ENCODE measurements around the gene GINS2.
A peak's percentile ranks its signal among the peaks of the same experiment; 100 is the strongest.

Gene GINS2

DNA sequence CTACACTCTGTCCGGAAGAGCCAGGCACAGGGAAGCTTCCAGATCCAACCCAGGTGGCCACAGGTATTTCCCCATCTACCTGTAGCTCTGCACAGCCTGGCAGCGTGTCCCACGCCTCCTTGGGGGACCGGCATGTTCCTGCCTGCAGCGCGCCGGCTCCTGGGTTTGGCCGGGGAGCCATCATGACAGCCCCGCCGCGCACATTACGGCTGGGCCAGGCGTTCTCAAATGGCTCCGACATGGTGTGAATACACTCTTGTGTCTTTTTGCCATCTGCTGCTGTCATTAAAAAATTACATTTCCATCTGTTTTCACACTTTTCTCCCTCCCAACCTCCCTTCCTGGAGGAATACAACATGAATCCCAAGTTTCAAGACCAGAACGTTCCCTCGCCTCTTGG, 8.0 kb upstream of the GINS2 start:
- in situ Hi-C loops (cut with MboI; ENCODE audit: low pct_unique_long_range_greater_than_20kb, low sequenced_read_pairs) = no loop called here
- no peak for DNase-seq

DNA sequence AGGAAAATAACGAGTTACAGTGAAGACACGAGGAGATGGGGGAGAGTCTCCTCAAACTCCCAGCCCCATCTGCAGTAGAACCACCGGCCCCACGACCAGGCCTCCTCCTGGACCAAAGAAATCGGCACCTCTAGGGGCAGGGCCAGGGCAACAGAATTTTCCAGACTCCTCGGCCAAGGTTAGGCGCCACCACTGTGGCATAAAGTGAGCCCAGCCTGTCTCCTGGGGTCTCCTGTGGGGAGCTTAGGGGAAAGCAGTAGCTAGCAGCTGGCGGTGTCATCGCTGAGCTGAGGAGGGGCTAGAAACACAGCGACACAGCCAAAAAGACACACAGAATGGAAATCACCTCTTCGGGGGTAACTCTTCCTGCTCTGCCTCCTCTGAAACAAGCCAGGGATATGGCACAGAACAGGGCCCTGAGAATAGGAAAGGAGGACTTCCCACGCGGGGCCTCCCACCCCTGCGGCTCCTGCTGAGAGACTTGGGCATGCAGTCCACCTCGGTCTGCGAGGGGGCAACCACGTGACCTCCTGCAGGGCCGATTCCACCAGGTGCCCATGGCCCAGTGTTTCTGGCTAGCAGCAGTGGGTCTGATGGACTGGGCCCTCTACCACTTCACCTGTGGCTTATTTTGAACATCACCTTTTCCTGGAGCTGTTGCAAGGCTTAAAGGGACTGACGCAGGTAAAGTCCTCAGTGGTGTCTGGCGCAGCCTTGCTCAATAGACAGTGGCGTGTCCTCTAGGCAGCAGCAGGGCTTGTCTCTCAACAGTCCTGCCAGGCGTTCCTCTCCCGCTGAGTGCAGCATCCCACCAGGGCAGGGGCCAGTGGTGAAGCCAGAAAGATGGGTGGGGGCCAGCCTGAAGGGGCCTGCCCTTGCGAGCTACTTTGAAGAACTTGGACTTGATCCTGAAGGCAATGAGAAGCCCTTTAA, 6.7 kb upstream of the GINS2 start:
- in situ Hi-C loops (cut with MboI; ENCODE audit: low pct_unique_long_range_greater_than_20kb, low sequenced_read_pairs) = no loop called here
- no peak for DNase-seq

DNA sequence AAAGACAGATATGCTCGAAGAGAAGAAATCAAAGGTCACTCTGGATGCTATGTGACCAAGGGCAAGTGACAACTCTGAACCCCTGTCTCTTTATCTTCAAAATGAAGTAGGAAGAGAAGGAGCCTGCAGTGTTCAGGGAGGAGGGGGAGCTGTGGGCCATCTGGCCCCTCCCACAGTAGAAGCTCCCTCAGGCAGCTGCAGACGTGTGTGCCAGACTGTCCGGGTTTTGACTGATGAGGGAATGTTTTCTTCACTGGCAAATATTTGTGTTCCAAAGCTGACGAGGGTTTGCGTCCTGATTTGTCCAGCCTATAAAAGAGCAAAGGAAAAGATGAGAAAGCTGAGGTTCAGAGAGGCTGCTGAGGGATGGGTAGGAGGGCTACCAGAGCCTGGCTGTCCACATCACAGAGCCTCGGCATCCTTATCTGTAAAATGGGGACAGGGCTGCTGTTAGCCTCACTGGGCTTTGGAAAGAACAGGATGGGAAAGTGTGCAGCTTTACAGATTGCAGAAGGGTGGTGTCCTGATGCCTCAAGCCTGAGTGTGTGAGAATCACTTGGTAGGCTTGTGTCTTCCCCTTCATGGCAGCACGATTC, 1.8 kb upstream of the GINS2 start:
- in situ Hi-C loops (cut with MboI; ENCODE audit: low pct_unique_long_range_greater_than_20kb, low sequenced_read_pairs) = no loop called here
- no peak for DNase-seq

DNA sequence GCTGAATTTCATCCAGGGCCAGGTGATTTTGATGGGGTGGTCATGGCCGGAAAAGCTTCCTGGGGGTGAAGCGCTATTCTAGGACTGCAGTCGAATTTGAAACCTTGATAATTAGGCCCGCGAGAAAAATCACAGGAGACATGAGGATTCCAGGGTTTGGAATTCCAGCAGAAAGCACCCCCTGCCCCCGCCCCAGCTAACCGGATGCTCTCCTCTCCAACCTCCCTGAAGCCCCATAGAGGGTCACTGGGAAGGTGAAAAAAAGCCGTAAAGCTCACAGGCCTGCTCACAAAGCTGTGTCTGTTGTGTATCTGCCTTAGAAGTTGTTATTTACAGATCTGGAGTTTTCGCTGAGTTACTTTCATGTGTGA, 1.2 kb upstream of the GINS2 start:
- no peak for DNase-seq
- in situ Hi-C loops (cut with MboI; ENCODE audit: low pct_unique_long_range_greater_than_20kb, low sequenced_read_pairs) = no loop called here

DNA sequence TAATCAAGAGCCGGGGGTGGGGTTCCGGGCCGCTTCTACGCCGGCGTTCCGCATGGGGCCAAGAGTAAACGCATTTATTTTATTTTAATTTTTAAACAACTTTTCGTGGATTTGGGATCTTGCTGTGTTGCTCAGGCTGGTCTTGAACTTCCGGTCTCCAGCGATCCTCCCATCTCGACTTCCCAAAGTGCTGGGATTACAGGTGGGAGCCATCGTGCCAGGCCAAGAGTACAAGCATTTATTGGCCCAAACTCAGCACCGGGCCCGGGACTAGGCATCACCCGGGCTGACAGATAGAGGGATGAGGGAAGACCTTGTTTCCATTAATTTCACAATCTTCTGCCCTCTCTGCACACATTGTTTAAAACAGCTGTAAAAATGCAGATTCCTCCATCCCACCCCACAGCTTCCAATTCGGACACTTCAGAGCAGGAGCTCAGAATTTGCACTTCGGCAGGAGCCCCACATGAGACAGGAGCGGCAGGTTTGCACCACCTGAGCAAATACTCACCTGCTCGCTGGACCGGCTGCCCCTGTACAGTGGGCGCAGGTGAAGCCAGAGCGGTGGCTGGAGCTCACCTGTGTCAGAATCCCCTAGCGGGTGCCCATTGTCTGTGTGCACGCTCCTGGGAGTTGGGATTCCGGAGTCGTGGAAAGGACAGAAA, 663 bp upstream of the GINS2 start:
- DNase-seq = no peak
- in situ Hi-C loops (cut with MboI; ENCODE audit: low pct_unique_long_range_greater_than_20kb, low sequenced_read_pairs) = no loop called here

DNA sequence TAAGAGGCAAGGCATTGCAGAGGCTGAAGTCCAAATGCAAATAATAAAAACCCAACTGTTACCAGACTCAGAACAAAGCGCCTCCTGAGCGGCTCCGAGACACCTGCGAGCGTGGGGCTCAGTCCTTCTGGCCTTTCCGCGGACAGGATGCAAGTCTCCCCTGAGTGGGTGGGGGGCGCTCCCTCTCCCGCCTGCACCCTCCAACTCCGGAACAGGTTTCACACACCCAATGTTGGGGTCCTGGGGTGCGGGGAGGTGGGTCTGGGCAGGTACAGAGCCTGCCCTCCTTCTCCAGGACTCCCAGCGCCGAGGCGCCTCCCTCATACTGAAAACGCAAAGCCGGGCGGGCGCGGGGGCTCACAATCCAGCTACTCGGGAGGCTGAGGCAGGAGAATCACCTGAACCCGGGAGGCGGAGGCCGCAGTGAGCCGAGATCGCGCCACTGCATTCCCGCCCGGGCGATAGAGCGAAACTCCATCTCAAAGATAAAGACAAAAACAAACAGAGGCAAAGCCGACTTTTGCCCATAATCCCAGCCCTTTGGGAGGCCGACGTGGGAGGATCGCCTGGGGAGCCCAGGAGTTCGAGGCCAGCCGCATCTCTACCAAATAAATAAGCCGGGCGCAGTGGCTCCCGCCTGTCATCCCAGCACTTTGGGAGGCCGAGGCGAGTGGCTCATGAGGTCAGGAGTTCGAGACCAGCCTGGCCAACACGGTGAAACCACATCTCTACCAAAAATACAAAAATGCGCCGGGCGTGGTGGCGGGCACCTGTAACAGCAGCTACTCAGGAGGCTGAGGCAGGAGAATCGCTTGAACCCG, 893 bp downstream of the GINS2 start:
- no peak for DNase-seq
- in situ Hi-C loops (cut with MboI; ENCODE audit: low pct_unique_long_range_greater_than_20kb, low sequenced_read_pairs) = no loop called here

DNA sequence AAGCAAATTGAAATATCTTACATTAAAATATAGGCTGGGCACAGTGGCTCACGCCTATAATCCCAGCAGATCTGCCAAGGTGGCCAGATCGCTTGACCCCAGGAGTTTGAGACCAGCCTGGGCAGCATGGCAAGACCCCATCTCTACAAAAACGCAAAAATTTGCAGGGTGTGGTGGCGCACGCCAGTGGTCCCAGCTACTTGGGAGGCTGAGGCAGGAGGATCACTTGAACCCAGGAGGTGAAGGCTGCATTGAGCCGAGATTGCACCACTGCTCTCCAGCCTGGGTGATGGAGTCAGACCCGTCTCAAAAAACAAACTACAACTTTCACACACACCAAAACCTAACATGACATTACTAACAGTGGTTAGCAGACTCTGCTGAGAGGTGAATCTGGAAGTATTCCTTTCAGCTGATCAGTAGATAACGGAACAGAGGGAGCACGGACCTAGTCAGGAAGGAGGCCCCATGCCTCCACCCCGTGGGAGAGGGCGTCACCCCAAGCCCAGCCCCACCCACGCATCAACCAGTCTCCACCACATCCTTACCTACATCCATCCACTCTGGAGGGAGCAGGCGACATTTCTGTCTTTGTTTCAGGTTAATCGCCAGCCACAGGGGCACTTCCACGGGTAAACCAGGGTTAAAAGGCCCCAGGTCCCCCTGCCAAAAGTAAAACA, 1.7 kb downstream of the GINS2 start:
- in situ Hi-C loops (cut with MboI; ENCODE audit: low pct_unique_long_range_greater_than_20kb, low sequenced_read_pairs) = no loop called here

DNA sequence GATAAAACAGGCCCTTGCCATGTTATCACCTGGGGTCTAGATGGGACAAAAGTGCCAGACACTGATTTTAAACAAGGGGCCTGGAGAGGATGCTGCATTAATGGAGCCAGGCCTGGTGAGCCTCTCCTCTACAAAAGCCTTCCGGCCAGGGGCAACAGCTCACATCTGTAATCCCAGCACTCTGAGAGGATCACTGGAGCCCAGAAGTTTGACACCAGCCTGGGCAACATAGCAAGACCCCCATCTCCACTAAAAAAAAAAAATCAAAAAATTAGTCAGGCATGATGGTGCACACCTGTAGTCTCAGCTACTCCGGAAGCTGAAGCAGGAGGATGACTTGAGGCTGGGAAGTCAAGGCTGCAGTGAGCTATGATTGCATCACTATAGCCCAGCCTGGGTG, 3.5 kb downstream of the GINS2 start:
- in situ Hi-C loops (cut with MboI; ENCODE audit: low pct_unique_long_range_greater_than_20kb, low sequenced_read_pairs) = no loop called here
- DNase-seq = no peak

More for the DNA sequence above, 1.7 kb downstream of the GINS2 start:
- DNase-seq = peak; percentile 48

DNA sequence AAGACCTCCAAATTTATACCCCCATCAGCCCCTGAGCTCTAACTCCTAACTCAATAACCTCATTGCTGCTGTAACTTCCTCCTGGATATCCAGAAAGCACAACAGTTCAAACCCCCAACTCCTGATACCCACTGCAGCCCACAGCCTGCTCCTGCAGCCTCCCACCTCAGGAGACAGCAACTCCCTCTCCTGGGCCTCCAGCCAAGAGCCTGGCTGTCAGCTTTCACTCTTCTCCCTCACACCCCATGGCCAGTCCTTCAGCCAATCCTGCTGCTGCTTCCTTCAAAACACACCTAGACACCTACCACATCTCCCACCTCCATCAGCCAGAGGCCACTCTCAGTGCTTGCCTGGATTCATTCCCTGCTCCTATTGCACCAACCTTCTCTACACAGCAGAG, 5.4 kb downstream of the GINS2 start:
- no peak for DNase-seq
- in situ Hi-C loops (cut with MboI; ENCODE audit: low pct_unique_long_range_greater_than_20kb, low sequenced_read_pairs) = no loop called here

DNA sequence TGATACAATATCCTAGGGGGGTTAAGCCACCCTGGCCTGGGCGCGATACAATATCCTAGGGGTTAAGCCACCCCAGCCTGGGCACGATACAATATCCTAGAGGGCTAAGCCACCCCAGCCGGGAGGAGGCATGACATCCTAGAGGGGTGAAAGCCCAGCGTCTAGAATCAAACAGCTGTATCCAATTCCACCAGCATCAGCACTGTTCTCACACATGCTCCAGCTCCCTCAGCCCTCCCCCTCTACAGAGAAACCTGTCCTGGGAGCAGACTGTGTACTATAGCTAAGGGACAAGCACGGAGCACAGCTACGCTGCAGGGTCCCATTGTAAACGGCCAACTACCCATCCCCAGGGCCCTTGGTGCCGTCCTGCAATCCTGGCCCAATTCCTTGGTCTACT, 6.2 kb downstream of the GINS2 start:
- no peak for DNase-seq
- in situ Hi-C loops (cut with MboI; ENCODE audit: low pct_unique_long_range_greater_than_20kb, low sequenced_read_pairs) = no loop called here

DNA sequence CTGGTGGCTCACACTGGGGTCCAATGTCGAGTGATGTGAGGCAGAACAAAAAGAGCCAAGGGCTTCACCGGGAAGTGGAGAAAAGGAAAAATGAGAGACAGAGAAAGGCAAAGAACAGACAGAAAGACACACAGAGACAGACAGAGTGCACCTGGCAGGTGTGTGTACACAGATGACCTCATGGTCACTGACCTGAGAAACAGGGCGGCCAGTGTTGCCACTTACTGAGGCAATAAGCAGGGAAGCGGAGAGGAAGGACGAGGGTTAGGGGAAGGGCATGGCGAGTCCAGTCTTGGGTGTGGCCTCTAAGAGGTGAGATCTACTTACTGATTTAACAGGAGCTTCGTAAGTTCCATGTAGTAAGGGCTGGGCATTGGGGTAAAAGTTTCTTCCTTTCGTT, 7.5 kb downstream of the GINS2 start:
- no peak for DNase-seq
- in situ Hi-C loops (cut with MboI; ENCODE audit: low pct_unique_long_range_greater_than_20kb, low sequenced_read_pairs) = no loop called here

DNA sequence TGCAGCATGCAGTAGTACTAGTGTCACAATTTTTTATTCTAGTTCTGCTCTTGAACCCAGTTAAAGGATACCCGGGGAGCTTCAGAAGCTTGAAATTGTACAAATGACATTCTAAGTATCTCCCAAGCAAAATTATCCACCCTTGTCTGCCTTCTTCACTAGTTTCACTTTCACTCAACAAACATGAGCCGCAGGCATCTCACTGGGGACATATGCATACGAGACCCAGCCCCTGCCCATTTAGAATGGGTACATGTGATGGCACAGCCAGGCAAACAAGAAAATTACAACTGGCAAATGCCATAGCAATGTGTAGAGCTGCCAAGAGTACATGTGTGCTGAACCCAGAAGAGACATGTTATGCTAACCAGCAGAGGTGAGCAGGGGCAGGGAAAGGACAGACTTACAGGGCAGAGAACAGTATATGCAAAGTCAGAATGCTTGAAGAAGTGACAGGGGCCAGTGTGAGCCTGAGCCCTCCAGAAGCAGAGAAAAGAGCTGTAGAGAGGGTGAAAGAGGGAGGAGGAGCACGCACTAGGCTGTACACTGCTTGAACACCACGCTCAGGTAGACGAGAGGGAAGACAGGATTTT, 8.3 kb downstream of the GINS2 start:
- in situ Hi-C loops (cut with MboI; ENCODE audit: low pct_unique_long_range_greater_than_20kb, low sequenced_read_pairs) = no loop called here
- DNase-seq = no peak

DNA sequence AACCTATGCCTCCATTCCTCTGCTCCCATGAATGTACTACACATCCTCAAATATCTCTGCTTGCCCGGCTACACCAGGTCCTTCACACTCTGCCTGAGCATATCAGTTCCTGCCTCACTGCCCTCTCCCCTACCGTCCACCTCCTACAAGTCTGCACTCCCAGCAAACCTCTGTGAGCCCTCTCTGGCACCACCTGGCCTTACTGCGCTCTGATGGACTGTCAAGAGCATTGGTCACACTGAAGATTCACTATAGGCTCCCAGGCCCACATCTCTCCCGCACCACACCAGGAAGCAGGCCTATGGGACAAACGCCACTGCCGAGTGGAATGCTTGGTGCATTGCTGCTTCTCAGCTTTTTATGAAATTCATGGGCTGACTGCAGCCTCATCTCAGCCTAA, 8.9 kb downstream of the GINS2 start:
- DNase-seq = no peak
- in situ Hi-C loops (cut with MboI; ENCODE audit: low pct_unique_long_range_greater_than_20kb, low sequenced_read_pairs) = no loop called here

DNA sequence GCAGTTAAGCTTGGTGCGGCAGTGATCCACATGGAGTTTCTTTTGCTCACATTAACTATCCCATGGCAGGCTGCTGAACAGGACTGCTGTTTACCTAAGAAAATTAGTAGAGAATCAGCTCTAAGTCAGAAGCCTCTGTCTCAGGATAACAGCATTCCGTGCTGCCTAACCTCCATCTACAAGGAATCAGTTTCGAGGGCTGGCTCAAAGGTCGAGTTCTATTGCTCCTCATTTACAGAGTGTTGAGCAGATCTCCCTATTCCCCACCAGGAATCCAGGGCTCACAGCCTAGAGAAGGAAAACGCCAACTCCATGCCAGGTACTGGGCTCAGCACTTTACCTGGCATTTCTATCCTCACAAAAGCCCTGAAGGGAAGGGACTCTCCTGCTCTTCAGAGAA, 9.9 kb downstream of the GINS2 start:
- in situ Hi-C loops (cut with MboI; ENCODE audit: low pct_unique_long_range_greater_than_20kb, low sequenced_read_pairs) = no loop called here
- no peak for DNase-seq

DNA sequence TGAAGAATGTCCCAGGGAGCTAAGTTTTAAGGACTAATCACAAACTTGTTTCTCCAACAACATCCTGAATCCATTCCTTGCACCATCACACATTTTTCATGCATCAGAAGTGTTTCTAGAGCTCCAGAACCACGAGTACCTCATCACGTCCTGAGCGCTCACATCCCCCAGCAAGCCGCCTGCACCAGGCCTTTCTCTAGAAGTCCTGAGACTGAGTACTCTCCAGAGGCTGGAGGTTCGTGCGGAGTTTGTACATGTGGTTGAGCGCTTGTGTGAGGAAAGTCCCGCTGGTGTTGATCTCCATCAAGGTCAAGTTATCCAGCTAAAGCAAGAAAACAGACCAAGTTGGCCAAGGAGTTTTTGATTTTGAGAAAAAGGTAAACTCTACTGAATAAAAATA, 10.7 kb downstream of the GINS2 start:
- in situ Hi-C loops (cut with MboI; ENCODE audit: low pct_unique_long_range_greater_than_20kb, low sequenced_read_pairs) = no loop called here
- DNase-seq = no peak

DNA sequence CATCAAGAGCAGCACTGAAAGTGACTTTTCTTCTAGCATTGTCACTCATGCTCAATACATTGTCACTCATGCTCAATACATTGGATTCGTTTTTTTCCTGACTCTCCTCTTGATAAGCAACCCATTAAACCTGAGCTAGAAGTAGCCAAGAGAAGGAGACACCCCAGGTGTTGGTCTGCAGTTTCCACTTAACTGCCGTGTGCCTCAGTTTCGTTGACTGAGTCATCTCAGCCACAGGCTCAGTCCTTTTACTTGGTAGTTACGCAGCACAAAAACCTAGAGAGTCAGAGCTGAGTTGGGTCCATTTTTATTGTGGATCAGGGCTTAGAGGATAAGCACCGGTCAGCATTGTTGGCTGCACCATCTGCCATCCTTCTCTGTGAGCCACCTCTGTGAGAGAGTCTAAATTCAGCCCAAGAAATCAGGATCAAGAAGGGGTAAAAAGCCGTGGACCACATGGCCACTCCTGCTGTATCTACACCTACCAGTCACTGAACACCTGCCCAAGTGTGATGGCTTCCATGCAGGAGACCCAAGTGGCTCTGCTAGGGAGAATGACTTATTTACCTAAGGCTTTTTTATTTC, 11.3 kb downstream of the GINS2 start:
- no peak for DNase-seq
- in situ Hi-C loops (cut with MboI; ENCODE audit: low pct_unique_long_range_greater_than_20kb, low sequenced_read_pairs) = no loop called here

DNA sequence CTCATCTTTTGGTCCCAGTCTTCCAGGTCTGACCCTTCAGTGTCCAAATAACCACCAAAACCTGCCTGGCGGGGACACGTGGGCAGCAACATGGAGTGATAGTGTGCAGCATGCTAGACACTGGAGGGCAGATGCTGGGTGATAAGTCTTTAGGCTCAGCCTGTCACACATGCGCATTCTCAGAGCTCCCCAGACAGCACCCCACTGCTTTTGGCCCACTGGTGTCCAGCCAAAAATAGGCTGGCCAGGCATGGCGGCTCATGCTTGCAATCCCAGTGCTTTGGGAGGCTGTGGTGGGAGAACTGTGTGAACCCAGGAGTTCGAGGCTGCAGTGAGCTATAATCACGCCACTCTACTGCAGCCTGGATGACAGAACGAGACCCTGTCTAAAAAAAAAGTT, 12.3 kb downstream of the GINS2 start:
- in situ Hi-C loops (cut with MboI; ENCODE audit: low pct_unique_long_range_greater_than_20kb, low sequenced_read_pairs) = no loop called here
- DNase-seq = no peak

DNA sequence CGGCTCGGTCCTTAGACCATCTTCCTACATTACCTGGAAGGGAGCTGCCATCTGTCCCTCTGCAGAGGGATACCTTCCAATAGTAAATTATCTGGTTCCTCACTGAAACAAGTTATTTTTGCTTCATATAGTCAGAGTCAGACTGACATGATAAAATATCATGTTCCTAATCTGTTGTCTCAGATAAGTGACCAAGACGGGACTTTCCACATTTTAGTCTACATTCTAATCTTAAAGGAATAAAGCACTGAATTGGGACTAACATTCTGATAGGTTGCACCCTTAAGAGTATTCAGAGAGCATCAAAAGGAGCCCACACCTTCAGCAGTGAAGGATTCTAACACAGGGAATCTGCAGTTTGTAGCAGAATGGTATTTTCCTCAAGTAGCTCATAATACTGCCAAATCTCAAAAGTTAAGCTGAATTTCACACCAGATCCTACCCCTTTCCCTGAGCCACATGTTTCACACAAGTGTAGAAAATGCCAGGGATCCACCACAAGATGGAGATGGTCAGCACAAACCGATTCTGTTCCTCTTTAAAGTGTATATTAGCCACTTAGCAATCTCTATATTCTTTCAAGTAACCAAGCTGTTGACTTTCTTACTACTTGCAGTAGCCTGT, 13.4 kb downstream of the GINS2 start:
- DNase-seq = peak; percentile 50
- in situ Hi-C loops (cut with MboI; ENCODE audit: low pct_unique_long_range_greater_than_20kb, low sequenced_read_pairs) = no loop called here
